HCT116 (cell line): ENCODE results near the gene VEPH1. TPM values are rescaled to one million over a fixed set of nuclear protein-coding genes. Genes with fewer than 3 reads are reported as not detected.

ENCODE experiments used
- ATAC-seq: fragments of 200-7000 bp; cut with Tn5 transposase; 2 replicates; pipeline ENCODE4 v1.9.1; 2020; ENCODE audit warnings: mild to moderate bottlenecking, moderate library complexity
- BruUV-seq: library from RNA; stranded (reverse); fragments of 400-500 nt; replicated peaks from 2 replicates; lab custom pipeline; 2021; lab: Mats Ljungman, UMichigan
- CTCF ChIA-PET: fragments of 300-600 bp; sonication (Branson Sonifier 250); formaldehyde crosslinking; loops from one replicate; lab custom pipeline; 2021; ENCODE audit warnings: antibody characterized with exemption; lab: Charles Lee
- POLR2A ChIA-PET: fragments of 300-600, 350-600 bp; sonication (Branson Sonifier 250); formaldehyde crosslinking; loops from one replicate; lab custom pipeline; 2021; ENCODE audit warnings: antibody characterized with exemption; lab: Charles Lee
- RAD21 ChIA-PET, 2 experiments: fragments of 300-600 bp; sonication (Branson Sonifier 250); formaldehyde crosslinking; loops; one replicate each; lab custom pipeline; 2023; ENCODE audit warnings: low total read pairs in 2 of 2; ENCODE audit not compliant: uncharacterized antibody in 2 of 2, unreplicated experiment in 2 of 2, low non-redundant PET in 1 of 2; lab: Charles Lee
- DNase-seq: peaks from one replicate; pipeline ENCODE4 v3.0.0-alpha.2; 2010; ENCODE audit warnings: low read depth, low spot score
- H2AFZ ChIP-seq: fragments of 200-600 bp; shearing (Covaris generic), sonication (generic); 2 replicates; pipeline ENCODE4 v1.6.1; 2017; ENCODE audit warnings: low read depth, mixed run types, mixed read lengths, antibody characterized with exemption, low read length; ENCODE audit not compliant: poor library complexity, severe bottlenecking
- H3K27ac ChIP-seq: 2 replicates; pipeline ENCODE4 v1.5.1; 2012; ENCODE audit warnings: low read depth, low read length
- H3K27me3 ChIP-seq: fragments of 200-600 bp; sonication (generic); 2 replicates; pipeline ENCODE4 v1.6.1; 2016; ENCODE audit warnings: mixed run types, low read length, mixed read lengths; ENCODE audit not compliant: insufficient read depth
- H3K36me3 ChIP-seq, 2 experiments: fragments of 200-500 bp in 1 of 2; fragments of 200-600 bp in 1 of 2; sonication (Bioruptor generic) in 1 of 2; sonication (generic) in 1 of 2; 2 replicates each; pipeline versions ENCODE4 v1.5.1 to v1.6.1; 2014 to 2016; ENCODE audit warnings: low read length in 2 of 2, inconsistent platforms in 1 of 2, mixed read lengths in 1 of 2, mixed run types in 1 of 2; ENCODE audit not compliant: insufficient read depth in 2 of 2, control insufficient read depth in 1 of 2
- H3K4me1 ChIP-seq, 2 experiments: fragments of 200-600 bp in 1 of 2; sonication (generic) in 1 of 2; 2 replicates each; pipeline versions ENCODE4 v1.5.1 to v1.6.1; 2012 to 2017; ENCODE audit warnings: low read length in 2 of 2, inconsistent platforms in 1 of 2, mild to moderate bottlenecking in 1 of 2, mixed read lengths in 1 of 2, mixed run types in 1 of 2, moderate library complexity in 1 of 2; ENCODE audit not compliant: insufficient read depth in 2 of 2, control insufficient read depth in 1 of 2
- H3K4me2 ChIP-seq: fragments of 200-600 bp; sonication (generic); 2 replicates; pipeline ENCODE4 v1.6.1; 2017; ENCODE audit warnings: mixed run types, low read length, mixed read lengths
- H3K4me3 ChIP-seq, 2 experiments: fragments of 200-600 bp in 1 of 2; sonication (generic) in 1 of 2; replicated peaks in 1 of 2; 2 replicates each; pipeline ENCODE4 v1.5.1; 2011 to 2016; ENCODE audit warnings: low read length in 2 of 2, control low read depth in 1 of 2, low read depth in 1 of 2, mild to moderate bottlenecking in 1 of 2, mixed read lengths in 1 of 2, mixed run types in 1 of 2
- H3K79me2 ChIP-seq: fragments of 200-600 bp; sonication (generic); 2 replicates; pipeline ENCODE4 v1.6.1; 2017; ENCODE audit warnings: mild to moderate bottlenecking, mixed run types, low read length, moderate library complexity, mixed read lengths; ENCODE audit not compliant: insufficient read depth
- H3K9ac ChIP-seq: fragments of 200-600 bp; sonication (generic); 2 replicates; pipeline ENCODE4 v1.6.1; 2016; ENCODE audit warnings: low read length, mixed read lengths
- H3K9me2 ChIP-seq: fragments of 200-600 bp; sonication (generic), shearing (Covaris generic); 2 replicates; pipeline ENCODE4 v1.6.1; 2017; ENCODE audit warnings: mixed run types, mild to moderate bottlenecking, moderate library complexity; ENCODE audit not compliant: insufficient read depth
- H3K9me3 ChIP-seq, 2 experiments: fragments of 200-500 bp in 1 of 2; fragments of 200-600 bp in 1 of 2; sonication (Bioruptor generic) in 1 of 2; sonication (generic) in 1 of 2; 2 replicates each; pipeline ENCODE4 v1.6.1; 2014 to 2017; ENCODE audit warnings: low read length in 2 of 2, mixed read lengths in 2 of 2, inconsistent platforms in 1 of 2, low read depth in 1 of 2, mild to moderate bottlenecking in 1 of 2, mixed run types in 1 of 2, moderate library complexity in 1 of 2; ENCODE audit not compliant: control insufficient read depth in 1 of 2, insufficient read depth in 1 of 2
- H4K20me1 ChIP-seq: fragments of 200-600 bp; sonication (generic), shearing (Covaris generic); 2 replicates; pipeline ENCODE4 v1.6.1; 2017; ENCODE audit warnings: mixed run types, mild to moderate bottlenecking, moderate library complexity; ENCODE audit not compliant: insufficient read depth
- ATF3 ChIP-seq: IDR thresholded peaks from 2 replicates; pipeline ENCODE4 v1.6.1; 2012
- CBX3 ChIP-seq: IDR thresholded peaks from 2 replicates; pipeline ENCODE4 v1.6.1; 2012; ENCODE audit warnings: low read depth
- CTCF ChIP-seq, 3 experiments: fragments of 200-600 bp in 1 of 3; sonication (generic) in 1 of 3; IDR thresholded peaks in 2 of 3; conservative IDR thresholded peaks in 1 of 3; 2 replicates each; pipeline ENCODE4 v1.5.1; 2012 to 2017; ENCODE audit warnings: low read depth in 2 of 3, low read length in 2 of 3, antibody characterized with exemption in 1 of 3, borderline replicate concordance in 1 of 3, control low read depth in 1 of 3, mild to moderate bottlenecking in 1 of 3, mixed read lengths in 1 of 3, mixed run types in 1 of 3, moderate library complexity in 1 of 3; ENCODE audit not compliant: insufficient read depth in 1 of 3
- EGR1 ChIP-seq: IDR thresholded peaks from 2 replicates; pipeline ENCODE4 v1.6.1; 2012; ENCODE audit warnings: low read depth
- ELF1 ChIP-seq: IDR thresholded peaks from 2 replicates; pipeline ENCODE4 v1.6.1; 2012; ENCODE audit warnings: low read depth, borderline replicate concordance
- EZH2 ChIP-seq: fragments of 200-600 bp; sonication (generic); IDR thresholded peaks from 2 replicates; pipeline ENCODE4 v1.6.1; 2017; ENCODE audit warnings: antibody characterized with exemption, mixed run types
- EZH2phosphoT487 ChIP-seq: fragments of 200-600 bp; IDR thresholded peaks from 2 replicates; pipeline ENCODE4 v1.6.1; 2018; ENCODE audit warnings: antibody characterized with exemption, borderline replicate concordance
- FOSL1 ChIP-seq: IDR thresholded peaks from 2 replicates; pipeline ENCODE4 v1.6.1; 2012; ENCODE audit warnings: low read depth
- MAX ChIP-seq: IDR thresholded peaks from 2 replicates; pipeline ENCODE4 v1.6.1; 2012
- POLR2A ChIP-seq: IDR thresholded peaks from 2 replicates; pipeline ENCODE4 v1.7.0; 2011; ENCODE audit warnings: borderline replicate concordance; ENCODE audit not compliant: insufficient read depth, insufficient read length; ENCODE audit errors: extremely low read depth
- POLR2AphosphoS5 ChIP-seq: IDR thresholded peaks from 2 replicates; pipeline ENCODE4 v1.6.1; 2011; ENCODE audit warnings: mild to moderate bottlenecking, low read depth, low read length, moderate library complexity
- RAD21 ChIP-seq: IDR thresholded peaks from 2 replicates; pipeline ENCODE4 v1.6.1; 2012; ENCODE audit warnings: low read depth, mild to moderate bottlenecking
- SIN3A ChIP-seq: IDR thresholded peaks from 2 replicates; pipeline ENCODE4 v1.6.1; 2012; ENCODE audit warnings: low read depth
- SP1 ChIP-seq: IDR thresholded peaks from 2 replicates; pipeline ENCODE4 v1.6.1; 2012; ENCODE audit warnings: low read depth
- YY1 ChIP-seq: IDR thresholded peaks from 2 replicates; pipeline ENCODE4 v1.6.1; 2011; ENCODE audit warnings: low read length, low read depth, moderate library complexity, mild to moderate bottlenecking; ENCODE audit not compliant: insufficient replicate concordance; ENCODE audit errors: extremely low read depth
- ZBTB33 ChIP-seq: IDR thresholded peaks from 2 replicates; pipeline ENCODE4 v1.6.1; 2011; ENCODE audit warnings: mild to moderate bottlenecking, low read length, moderate library complexity; ENCODE audit not compliant: insufficient replicate concordance; ENCODE audit errors: extremely low read depth
- intact Hi-C: fragments of 100-400 bp; cut with micrococcal nuclease; formaldehyde crosslinking; loops from 2 replicates; pipeline ENCODE4 v1.10.0; 2022
- total RNA-seq: library from RNA; stranded (reverse); gene quantifications from one replicate; pipeline ENCODE4 v1.2.1, GENCODE V29; 2021; ENCODE audit not compliant: unreplicated experiment

Gene VEPH1
- total RNA-seq, 1 experiment from 2014 or later, result 4.9 TPM

GRCh38 chr3:157300981-157301663, 202.1 kb downstream of the VEPH1 start (continued):
- no peak for TF ChIP-seq ZBTB33
- TF ChIP-seq EZH2phosphoT487, result no peak
- TF ChIP-seq EZH2, result no peak
- TF ChIP-seq FOSL1, result no peak
- no peak for TF ChIP-seq ATF3
- no peak for TF ChIP-seq EGR1
- TF ChIP-seq MAX, result no peak

GRCh38 chr3:157300094-157300493, 203.1 kb downstream of the VEPH1 start:
- Histone ChIP-seq H3K9me3 (no peaks in the 10 kb centered on the region), H3K9me2 (no peaks in the 10 kb centered on the region), H3K27ac (no peak overlapping the region), H3K27me3 (no peaks in the 10 kb centered on the region), H3K4me2 (no peak overlapping the region), H2AFZ (no peak overlapping the region), H3K9ac (no peak overlapping the region), H3K4me3 (no peak overlapping the region), H3K4me1 (no peaks in the 10 kb centered on the region), H3K36me3 (no peaks in the 10 kb centered on the region)
- ChIA-PET CTCF (no interaction called here), POLR2A (no interaction called here), RAD21 (no interaction called here)
- DNase-seq, result no peak
- intact Hi-C loops, result no loop called here
- no TSS peak for BruUV-seq
- no peak for TF ChIP-seq MAX
- TF ChIP-seq POLR2AphosphoS5, result no peak
- no peak for TF ChIP-seq ATF3
- no peak for TF ChIP-seq CBX3
- TF ChIP-seq EZH2, result no peak
- TF ChIP-seq YY1, result no peak
- no peak for TF ChIP-seq FOSL1
- TF ChIP-seq ELF1, result no peak
- no peak for TF ChIP-seq EZH2phosphoT487
- no peak for TF ChIP-seq EGR1
- no peak for TF ChIP-seq SP1
- TF ChIP-seq SIN3A, result no peak
- TF ChIP-seq POLR2A, result no peak
- TF ChIP-seq RAD21, result no peak
- TF ChIP-seq CTCF (IDR thresholded peaks at IDR 0.05 in 2 of 3, conservative IDR thresholded peaks at IDR 0.05 in 1 of 3; ENCODE audit: borderline replicate concordance in 1 of 3, insufficient read depth in 1 of 3, low read depth in 2 of 3, low read length in 2 of 3), result no peak
- TF ChIP-seq ZBTB33, result no peak
- TF ChIP-seq, all 23 proteins: peak for 0
- no peaks in the 10 kb centered on the region for H4K20me1 ChIP-seq
- no peaks in the 10 kb centered on the region for H3K79me2 ChIP-seq
- no peak for ATAC-seq
